Body of pancreas (tissue), 4 donors: ENCODE data around the gene ERBB2.

ENCODE experiments used
- POLR2A ChIP-seq, 3 donors: fragments of 450-650 bp; IDR thresholded peaks; one replicate each; pipeline ENCODE4 v1.6.1; 2016; ENCODE audit warnings: antibody characterized with exemption in 3 of 3, mild to moderate bottlenecking in 2 of 3
- TF ChIP-seq, protein P1 (sequence below), 7 experiments: fragments of 450-650 bp in 4 of 7; fragments of 200-600 bp in 3 of 7; sonication (generic) in 3 of 7; IDR thresholded peaks; one replicate each; pipeline ENCODE4 v1.5.1; 2016 to 2019; ENCODE audit warnings: antibody characterized with exemption in 7 of 7

GRCh38 chr17:39732586-39732985 lies 32.7 kb downstream of the ERBB2 start:
- TF ChIP-seq, protein P1, sequence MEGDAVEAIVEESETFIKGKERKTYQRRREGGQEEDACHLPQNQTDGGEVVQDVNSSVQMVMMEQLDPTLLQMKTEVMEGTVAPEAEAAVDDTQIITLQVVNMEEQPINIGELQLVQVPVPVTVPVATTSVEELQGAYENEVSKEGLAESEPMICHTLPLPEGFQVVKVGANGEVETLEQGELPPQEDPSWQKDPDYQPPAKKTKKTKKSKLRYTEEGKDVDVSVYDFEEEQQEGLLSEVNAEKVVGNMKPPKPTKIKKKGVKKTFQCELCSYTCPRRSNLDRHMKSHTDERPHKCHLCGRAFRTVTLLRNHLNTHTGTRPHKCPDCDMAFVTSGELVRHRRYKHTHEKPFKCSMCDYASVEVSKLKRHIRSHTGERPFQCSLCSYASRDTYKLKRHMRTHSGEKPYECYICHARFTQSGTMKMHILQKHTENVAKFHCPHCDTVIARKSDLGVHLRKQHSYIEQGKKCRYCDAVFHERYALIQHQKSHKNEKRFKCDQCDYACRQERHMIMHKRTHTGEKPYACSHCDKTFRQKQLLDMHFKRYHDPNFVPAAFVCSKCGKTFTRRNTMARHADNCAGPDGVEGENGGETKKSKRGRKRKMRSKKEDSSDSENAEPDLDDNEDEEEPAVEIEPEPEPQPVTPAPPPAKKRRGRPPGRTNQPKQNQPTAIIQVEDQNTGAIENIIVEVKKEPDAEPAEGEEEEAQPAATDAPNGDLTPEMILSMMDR (IDR thresholded peaks at IDR 0.05), result no peak
- TF ChIP-seq POLR2A (IDR thresholded peaks at IDR 0.05), result no peak
